Measurements from ENCODE around the gene SMARCA4.

SMARCA4 gene

GRCh38 chr19:11028146-11028545 is 67.3 kb downstream of the SMARCA4 start:
- no peak overlapping the region for H3K27ac ChIP-seq
- no peak for TF ChIP-seq ZFX (IDR thresholded peaks at IDR 0.05)
- TF ChIP-seq CTCF (conservative IDR thresholded peaks at IDR 0.05): no peak

DNA sequence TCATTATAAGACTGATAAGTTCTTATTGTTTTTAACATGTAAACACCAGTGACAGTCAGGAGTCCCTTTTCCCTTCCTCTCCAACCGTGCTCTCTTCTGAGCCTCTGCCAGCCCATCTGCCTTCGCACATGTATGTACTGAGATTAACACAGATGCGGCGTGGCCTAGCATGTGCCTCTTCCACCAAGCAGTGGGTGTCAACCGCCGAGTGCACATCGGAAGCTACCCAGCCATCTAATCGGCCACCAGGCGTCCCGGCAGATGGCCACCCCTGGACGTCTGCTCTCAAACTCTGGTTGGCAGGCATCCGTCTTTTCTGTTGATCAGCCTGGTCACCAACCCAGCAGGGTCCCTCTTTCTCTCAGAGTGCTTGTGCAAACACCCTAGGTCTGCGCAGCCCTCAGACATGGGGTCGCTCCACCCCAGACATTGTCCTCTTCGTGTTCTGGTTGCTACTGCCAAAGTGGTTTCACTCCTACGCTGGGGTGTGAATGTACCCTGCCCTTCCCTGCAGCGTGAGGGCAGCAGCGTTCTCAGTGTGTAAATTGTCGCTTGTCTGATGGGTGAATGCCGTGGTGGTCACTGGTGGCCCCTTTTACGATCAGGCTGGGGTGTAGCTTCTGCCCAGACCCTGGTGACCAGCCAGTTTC is 70.7 kb downstream of the SMARCA4 start:
- H3K27ac ChIP-seq: no peak overlapping the region
- TF ChIP-seq CTCF (conservative IDR thresholded peaks at IDR 0.05) (no peak), ZFX (IDR thresholded peaks at IDR 0.05) (no peak)

GRCh38 chr19:11033251-11033650 is 72.4 kb downstream of the SMARCA4 start:
- no peak overlapping the region for H3K27ac ChIP-seq
- TF ChIP-seq ZFX (IDR thresholded peaks at IDR 0.05) (no peak), CTCF (conservative IDR thresholded peaks at IDR 0.05) (no peak)

- no peak overlapping the region for H3K27ac ChIP-seq
- TF ChIP-seq ZFX (IDR thresholded peaks at IDR 0.05) (no peak), CTCF (conservative IDR thresholded peaks at IDR 0.05) (no peak)
Observed at GRCh38 chr19:11033763-11034162, 72.9 kb downstream of the SMARCA4 start.

DNA sequence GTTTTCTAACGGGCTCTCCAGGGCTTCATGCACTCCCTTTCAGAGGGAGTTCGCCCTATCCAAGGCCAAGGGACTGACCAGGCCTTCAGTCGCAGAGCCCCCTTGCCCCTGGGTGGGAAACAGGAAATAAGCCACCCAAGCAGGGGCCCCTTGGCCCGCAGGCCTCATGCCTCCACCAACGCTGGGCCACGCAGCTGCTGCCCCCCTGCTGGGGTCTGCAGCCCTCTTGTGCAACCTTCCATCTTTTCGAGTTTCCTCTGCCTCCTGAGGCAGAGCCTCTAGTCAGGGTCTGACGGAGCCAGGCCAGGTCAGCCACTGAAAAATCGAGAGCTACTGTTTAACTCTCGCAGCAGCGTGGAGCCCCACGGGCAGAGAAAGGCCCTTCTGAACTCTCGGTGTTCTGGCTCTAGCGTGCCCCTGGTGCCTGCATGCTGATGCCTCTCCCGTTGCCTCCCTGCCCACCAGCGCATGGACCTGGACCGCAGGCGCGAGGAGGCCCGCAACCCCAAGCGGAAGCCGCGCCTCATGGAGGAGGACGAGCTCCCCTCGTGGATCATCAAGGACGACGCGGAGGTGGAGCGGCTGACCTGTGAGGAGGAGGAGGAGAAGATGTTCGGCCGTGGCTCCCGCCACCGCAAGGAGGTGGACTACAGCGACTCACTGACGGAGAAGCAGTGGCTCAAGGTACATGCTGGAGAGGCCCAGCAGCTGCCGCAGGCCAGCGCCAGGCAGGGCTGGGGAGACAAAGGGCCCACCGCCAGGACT is 73.8 kb downstream of the SMARCA4 start:
- TF ChIP-seq ZFX (IDR thresholded peaks at IDR 0.05) (no peak), CTCF (conservative IDR thresholded peaks at IDR 0.05) (no peak)
- no peak overlapping the region for H3K27ac ChIP-seq

- no peak overlapping the region for H3K27ac ChIP-seq
Observed at GRCh38 chr19:11035441-11036377, 74.9 kb downstream of the SMARCA4 start.

More at GRCh38 chr19:11035441-11036377, 74.9 kb downstream of the SMARCA4 start:
- TF ChIP-seq ZFX (IDR thresholded peaks at IDR 0.05) (no peak), CTCF (conservative IDR thresholded peaks at IDR 0.05) (peak; percentile 95)

Measured in C4-2B (cell line).